HCT116 (cell line): ENCODE results near the gene MANBA. TPM values are rescaled to one million over a fixed set of nuclear protein-coding genes. Genes with fewer than 3 reads are reported as not detected.
A peak's percentile ranks its signal among the peaks of the same experiment; 100 is the strongest.
"Not testable (repeated sequence)": the region's sequence is repeated elsewhere in the genome, so short reads cannot be mapped to it uniquely, and the experiment has no call there.

Experiments used
- ATAC-seq: fragments of 200-7000 bp; cut with Tn5 transposase; 2 replicates; pipeline ENCODE4 v1.9.1; 2020; ENCODE audit warnings: mild to moderate bottlenecking, moderate library complexity
- BruUV-seq: library from RNA; stranded (reverse); fragments of 400-500 nt; replicated peaks from 2 replicates; lab custom pipeline; 2021; lab: Mats Ljungman, UMichigan
- CTCF ChIA-PET: fragments of 300-600 bp; sonication (Branson Sonifier 250); formaldehyde crosslinking; loops from one replicate; lab custom pipeline; 2021; ENCODE audit warnings: antibody characterized with exemption; lab: Charles Lee
- POLR2A ChIA-PET: fragments of 300-600, 350-600 bp; sonication (Branson Sonifier 250); formaldehyde crosslinking; loops from one replicate; lab custom pipeline; 2021; ENCODE audit warnings: antibody characterized with exemption; lab: Charles Lee
- RAD21 ChIA-PET, 2 experiments: fragments of 300-600 bp; sonication (Branson Sonifier 250); formaldehyde crosslinking; loops; one replicate each; lab custom pipeline; 2023; ENCODE audit warnings: low total read pairs in 2 of 2; ENCODE audit not compliant: uncharacterized antibody in 2 of 2, unreplicated experiment in 2 of 2, low non-redundant PET in 1 of 2; lab: Charles Lee
- DNase-seq: peaks from one replicate; pipeline ENCODE4 v3.0.0-alpha.2; 2010; ENCODE audit warnings: low read depth, low spot score
- H2AFZ ChIP-seq: fragments of 200-600 bp; shearing (Covaris generic), sonication (generic); 2 replicates; pipeline ENCODE4 v1.6.1; 2017; ENCODE audit warnings: low read depth, mixed run types, mixed read lengths, antibody characterized with exemption, low read length; ENCODE audit not compliant: poor library complexity, severe bottlenecking
- H3K27ac ChIP-seq: 2 replicates; pipeline ENCODE4 v1.5.1; 2012; ENCODE audit warnings: low read depth, low read length
- H3K27me3 ChIP-seq: fragments of 200-600 bp; sonication (generic); 2 replicates; pipeline ENCODE4 v1.6.1; 2016; ENCODE audit warnings: mixed run types, low read length, mixed read lengths; ENCODE audit not compliant: insufficient read depth
- H3K36me3 ChIP-seq, 2 experiments: fragments of 200-500 bp in 1 of 2; fragments of 200-600 bp in 1 of 2; sonication (Bioruptor generic) in 1 of 2; sonication (generic) in 1 of 2; 2 replicates each; pipeline versions ENCODE4 v1.5.1 to v1.6.1; 2014 to 2016; ENCODE audit warnings: low read length in 2 of 2, inconsistent platforms in 1 of 2, mixed read lengths in 1 of 2, mixed run types in 1 of 2; ENCODE audit not compliant: insufficient read depth in 2 of 2, control insufficient read depth in 1 of 2
- H3K4me1 ChIP-seq, 2 experiments: fragments of 200-600 bp in 1 of 2; sonication (generic) in 1 of 2; 2 replicates each; pipeline versions ENCODE4 v1.5.1 to v1.6.1; 2012 to 2017; ENCODE audit warnings: low read length in 2 of 2, inconsistent platforms in 1 of 2, mild to moderate bottlenecking in 1 of 2, mixed read lengths in 1 of 2, mixed run types in 1 of 2, moderate library complexity in 1 of 2; ENCODE audit not compliant: insufficient read depth in 2 of 2, control insufficient read depth in 1 of 2
- H3K4me2 ChIP-seq: fragments of 200-600 bp; sonication (generic); 2 replicates; pipeline ENCODE4 v1.6.1; 2017; ENCODE audit warnings: mixed run types, low read length, mixed read lengths
- H3K4me3 ChIP-seq, 2 experiments: fragments of 200-600 bp in 1 of 2; sonication (generic) in 1 of 2; replicated peaks in 1 of 2; 2 replicates each; pipeline ENCODE4 v1.5.1; 2011 to 2016; ENCODE audit warnings: low read length in 2 of 2, control low read depth in 1 of 2, low read depth in 1 of 2, mild to moderate bottlenecking in 1 of 2, mixed read lengths in 1 of 2, mixed run types in 1 of 2
- H3K79me2 ChIP-seq: fragments of 200-600 bp; sonication (generic); 2 replicates; pipeline ENCODE4 v1.6.1; 2017; ENCODE audit warnings: mild to moderate bottlenecking, mixed run types, low read length, moderate library complexity, mixed read lengths; ENCODE audit not compliant: insufficient read depth
- H3K9ac ChIP-seq: fragments of 200-600 bp; sonication (generic); 2 replicates; pipeline ENCODE4 v1.6.1; 2016; ENCODE audit warnings: low read length, mixed read lengths
- H3K9me2 ChIP-seq: fragments of 200-600 bp; sonication (generic), shearing (Covaris generic); 2 replicates; pipeline ENCODE4 v1.6.1; 2017; ENCODE audit warnings: mixed run types, mild to moderate bottlenecking, moderate library complexity; ENCODE audit not compliant: insufficient read depth
- H3K9me3 ChIP-seq, 2 experiments: fragments of 200-500 bp in 1 of 2; fragments of 200-600 bp in 1 of 2; sonication (Bioruptor generic) in 1 of 2; sonication (generic) in 1 of 2; 2 replicates each; pipeline ENCODE4 v1.6.1; 2014 to 2017; ENCODE audit warnings: low read length in 2 of 2, mixed read lengths in 2 of 2, inconsistent platforms in 1 of 2, low read depth in 1 of 2, mild to moderate bottlenecking in 1 of 2, mixed run types in 1 of 2, moderate library complexity in 1 of 2; ENCODE audit not compliant: control insufficient read depth in 1 of 2, insufficient read depth in 1 of 2
- H4K20me1 ChIP-seq: fragments of 200-600 bp; sonication (generic), shearing (Covaris generic); 2 replicates; pipeline ENCODE4 v1.6.1; 2017; ENCODE audit warnings: mixed run types, mild to moderate bottlenecking, moderate library complexity; ENCODE audit not compliant: insufficient read depth
- CBX3 ChIP-seq: IDR thresholded peaks from 2 replicates; pipeline ENCODE4 v1.6.1; 2012; ENCODE audit warnings: low read depth
- EGR1 ChIP-seq: IDR thresholded peaks from 2 replicates; pipeline ENCODE4 v1.6.1; 2012; ENCODE audit warnings: low read depth
- POLR2AphosphoS5 ChIP-seq: IDR thresholded peaks from 2 replicates; pipeline ENCODE4 v1.6.1; 2011; ENCODE audit warnings: mild to moderate bottlenecking, low read depth, low read length, moderate library complexity
- RAD21 ChIP-seq: IDR thresholded peaks from 2 replicates; pipeline ENCODE4 v1.6.1; 2012; ENCODE audit warnings: low read depth, mild to moderate bottlenecking
- ZFX ChIP-seq: fragments of 450-650 bp; IDR thresholded peaks from 2 replicates; pipeline ENCODE4 v1.6.1; 2017
- intact Hi-C: fragments of 100-400 bp; cut with micrococcal nuclease; formaldehyde crosslinking; loops from 2 replicates; pipeline ENCODE4 v1.10.0; 2022
- total RNA-seq: library from RNA; stranded (reverse); gene quantifications from one replicate; pipeline ENCODE4 v1.2.1, GENCODE V29; 2021; ENCODE audit not compliant: unreplicated experiment
- TF ChIP-seq, protein P1 (sequence below): IDR thresholded peaks from 2 replicates; pipeline ENCODE4 v1.6.1; 2012

The MANBA gene
- total RNA-seq, 1 experiment from 2014 or later = 21.3 TPM

DNA sequence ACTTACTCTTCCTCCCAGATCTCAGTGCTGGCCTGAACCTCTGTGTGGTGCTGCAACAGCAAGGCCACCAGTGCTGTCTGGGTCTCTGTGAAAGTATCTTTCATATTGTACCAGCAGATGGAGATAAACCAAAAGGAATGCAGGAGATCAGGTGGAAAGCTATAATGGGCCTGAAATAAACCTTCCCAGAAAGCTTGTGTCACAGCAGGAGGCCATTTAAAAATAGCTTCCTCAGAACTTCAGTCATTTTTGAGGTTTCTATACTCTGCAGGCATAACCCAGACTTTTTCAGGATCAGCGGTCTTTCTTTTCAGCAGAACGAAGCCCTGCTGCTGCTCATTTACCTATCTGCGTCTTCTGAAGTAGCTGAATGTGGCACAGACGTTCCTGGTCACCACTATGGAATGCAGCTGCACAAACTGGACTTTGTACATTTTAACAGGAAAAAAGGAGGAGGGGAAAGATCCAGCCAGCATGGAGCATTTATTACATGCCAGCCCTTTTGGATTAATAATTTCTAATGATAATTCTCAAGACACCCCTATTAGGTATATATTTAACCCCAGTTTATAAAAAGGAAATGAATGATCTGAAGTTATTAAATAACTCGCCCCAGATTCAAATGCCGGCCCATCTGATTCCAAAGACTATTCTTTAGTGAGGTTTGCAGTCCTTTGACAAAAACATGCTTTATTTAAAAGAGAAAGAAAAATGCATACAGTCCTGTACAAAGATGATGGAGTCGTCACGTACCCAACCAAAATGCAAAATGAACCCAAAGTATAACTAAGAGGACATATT is 139.9 kb downstream of the MANBA start (continued):
- TF ChIP-seq RAD21 (peak; percentile 97), POLR2AphosphoS5 (no peak), EGR1 (no peak), ZFX (no peak), CBX3 (no peak; the same call in 1 of the 2 replicates)
- TF ChIP-seq, protein P1, sequence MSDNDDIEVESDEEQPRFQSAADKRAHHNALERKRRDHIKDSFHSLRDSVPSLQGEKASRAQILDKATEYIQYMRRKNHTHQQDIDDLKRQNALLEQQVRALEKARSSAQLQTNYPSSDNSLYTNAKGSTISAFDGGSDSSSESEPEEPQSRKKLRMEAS = no peak

DNA sequence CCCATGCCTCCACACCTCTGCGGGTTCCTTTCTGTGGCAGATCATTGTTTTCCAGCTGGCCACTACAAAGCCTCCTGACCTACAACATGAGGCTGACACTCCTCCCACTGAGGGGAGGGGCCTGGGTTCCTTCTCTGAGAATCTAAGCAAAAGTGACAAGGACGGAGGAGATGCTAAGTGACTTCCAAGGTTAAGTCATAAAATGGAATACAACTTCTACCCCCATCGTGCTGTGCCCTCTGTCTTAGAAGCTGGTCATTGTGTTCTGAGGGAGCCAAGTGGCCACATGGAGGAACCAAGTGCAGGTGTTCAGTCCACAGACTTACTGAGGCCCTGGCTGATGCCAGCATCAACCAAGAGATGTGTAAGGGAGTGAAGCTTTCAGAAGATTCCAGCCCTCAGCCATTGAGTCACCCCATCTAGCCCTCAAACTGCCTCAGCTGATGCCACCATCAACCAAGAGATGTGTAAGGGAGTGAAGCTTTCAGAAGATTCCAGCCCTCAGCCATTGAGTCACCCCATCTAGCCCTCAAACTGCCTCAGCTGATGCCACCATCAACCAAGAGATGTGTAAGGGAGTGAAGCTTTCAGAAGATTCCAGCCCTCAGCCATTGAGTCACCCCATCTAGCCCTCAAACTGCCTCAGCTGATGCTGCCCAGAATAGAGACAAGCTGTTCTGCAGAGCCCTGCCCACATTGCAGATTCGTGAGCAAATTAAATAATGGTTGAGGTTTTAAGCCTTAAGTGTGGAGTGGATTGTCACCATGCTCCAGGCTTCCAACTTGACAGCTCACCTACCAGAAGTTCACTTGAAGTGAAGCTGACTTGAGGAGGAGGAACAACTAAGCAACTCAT is 140.8 kb downstream of the MANBA start:
- BruUV-seq, H3K79me2 ChIP-seq, H3K36me3 ChIP-seq, H3K9me3 ChIP-seq, DNase-seq, H3K9me2 ChIP-seq, H3K27me3 ChIP-seq, H4K20me1 ChIP-seq: not testable (repeated sequence)
- H3K9ac ChIP-seq = 0 out of 2 replicates have a peak overlapping the region, but pooled peaks have one; percentile 0
- H3K4me3 ChIP-seq = peak overlapping the region; percentile 28 to 42; a peak in 3 of 4 replicates
- peak overlapping the region; percentile 36; the same call in 1 of the 2 replicates for H3K27ac ChIP-seq
- RAD21 ChIA-PET = interaction anchor here (0.8 to 1.4 kb wide), 5 partner anchors 171 to 412 kb away, joined by 3 to 9 read pairs (median 5); no protein-coding TSS in a partner anchor
- H3K4me1 ChIP-seq = peaks cover 17 to 30% of the 10 kb centered on the region in 2 experiments
- peak overlapping the region; percentile 77 for H3K4me2 ChIP-seq
- intact Hi-C loops = loop anchor here (1.0 to 10.0 kb wide), 6 partner anchors 173 to 1315 kb away; no protein-coding TSS in a partner anchor
- ATAC-seq = peak; percentile 23
- H2AFZ ChIP-seq = peak overlapping the region; percentile 10
- POLR2A ChIA-PET = interaction anchor here (1.0 to 1.5 kb wide), 3 partner anchors 189 to 470 kb away, joined by 3 to 6 read pairs (median 3); partner anchors contain the start of gene UBE2D3
- CTCF ChIA-PET = interaction anchor here (0.7 to 3.2 kb wide), 18 partner anchors 21 to 1313 kb away, joined by 3 to 65 read pairs (median 4); partner anchors contain the start of genes BDH2, CISD2, SLC9B2 and UBE2D3

DNA sequence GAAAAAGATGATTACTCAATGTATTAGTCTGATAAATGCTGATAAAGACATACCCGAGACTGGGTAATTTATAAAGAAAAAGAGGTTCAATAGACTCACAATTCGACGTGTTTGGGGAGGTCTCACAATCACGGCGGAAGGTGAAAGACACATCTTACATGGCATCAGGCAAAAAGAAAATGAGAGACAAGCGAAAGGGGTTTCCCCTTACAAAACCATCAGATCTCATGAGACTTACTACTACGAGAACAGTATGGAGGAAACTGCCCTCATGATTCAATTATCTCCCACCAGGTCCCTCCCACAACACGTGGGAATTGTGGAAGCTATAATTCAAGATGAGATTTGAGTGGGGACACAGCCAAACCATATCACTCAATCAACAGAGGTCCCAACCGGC is 141.7 kb downstream of the MANBA start:
- H3K9ac ChIP-seq, H3K79me2 ChIP-seq, POLR2A ChIA-PET, H3K4me2 ChIP-seq, intact Hi-C loops, BruUV-seq, H3K27me3 ChIP-seq, ATAC-seq, H3K4me3 ChIP-seq, RAD21 ChIA-PET, H2AFZ ChIP-seq, DNase-seq, H3K9me2 ChIP-seq, H3K36me3 ChIP-seq, H4K20me1 ChIP-seq, H3K27ac ChIP-seq, H3K9me3 ChIP-seq: not testable (repeated sequence)
- CTCF ChIA-PET = interaction anchor here (1.1 to 3.2 kb wide), 2 partner anchors 162 to 389 kb away, joined by 3 to 65 read pairs; no protein-coding TSS in a partner anchor
- H3K4me1 ChIP-seq = peaks cover 17 to 30% of the 10 kb centered on the region in 2 experiments
